ENCODE results near the gene HMGXB4. TPM values are rescaled to one million over a fixed set of nuclear protein-coding genes. Genes with fewer than 3 reads are reported as not detected.

The HMGXB4 gene
- polyA plus RNA-seq, 1 experiment: 15.1 TPM

- CTCF ChIA-PET: no interaction called here
- POLR2A ChIA-PET: no interaction called here
- TF ChIP-seq CTCF (IDR thresholded peaks at IDR 0.05; ENCODE audit: insufficient read depth, low read depth, low read length): no peak
- Histone ChIP-seq H3K27me3 (ENCODE audit: control insufficient read depth, insufficient read depth, low read length) (peaks cover 2% of the 10 kb centered on the region; the same call in 1 of the 2 replicates), H3K36me3 (ENCODE audit: control insufficient read depth, insufficient read depth, low read length) (no peaks in the 10 kb centered on the region), H3K4me3 (ENCODE audit: low read depth, low read length) (no peak overlapping the region)
- DNase-seq (ENCODE audit: low read depth): no peak
Observed at GRCh38 chr22:35253946-35254345, 3.3 kb upstream of the HMGXB4 start.

- no peak for TF ChIP-seq CTCF (IDR thresholded peaks at IDR 0.05; ENCODE audit: insufficient read depth, low read depth, low read length)
- H3K27me3 ChIP-seq (ENCODE audit: control insufficient read depth, insufficient read depth, low read length): no peaks in the 10 kb centered on the region
- ChIA-PET CTCF (interaction anchor here (0.7 to 1.4 kb wide), 3 partner anchors 15 to 108 kb away, joined by 3 to 5 read pairs (median 4); no protein-coding TSS in a partner anchor), POLR2A (no interaction called here)
- H3K4me3 ChIP-seq (ENCODE audit: low read depth, low read length): peak overlapping the region; percentile 71
- DNase-seq (ENCODE audit: low read depth): no peak
- no peaks in the 10 kb centered on the region for H3K36me3 ChIP-seq (ENCODE audit: control insufficient read depth, insufficient read depth, low read length)
Observed at GRCh38 chr22:35257002-35257320, 332 bp upstream of the HMGXB4 start.

DNA sequence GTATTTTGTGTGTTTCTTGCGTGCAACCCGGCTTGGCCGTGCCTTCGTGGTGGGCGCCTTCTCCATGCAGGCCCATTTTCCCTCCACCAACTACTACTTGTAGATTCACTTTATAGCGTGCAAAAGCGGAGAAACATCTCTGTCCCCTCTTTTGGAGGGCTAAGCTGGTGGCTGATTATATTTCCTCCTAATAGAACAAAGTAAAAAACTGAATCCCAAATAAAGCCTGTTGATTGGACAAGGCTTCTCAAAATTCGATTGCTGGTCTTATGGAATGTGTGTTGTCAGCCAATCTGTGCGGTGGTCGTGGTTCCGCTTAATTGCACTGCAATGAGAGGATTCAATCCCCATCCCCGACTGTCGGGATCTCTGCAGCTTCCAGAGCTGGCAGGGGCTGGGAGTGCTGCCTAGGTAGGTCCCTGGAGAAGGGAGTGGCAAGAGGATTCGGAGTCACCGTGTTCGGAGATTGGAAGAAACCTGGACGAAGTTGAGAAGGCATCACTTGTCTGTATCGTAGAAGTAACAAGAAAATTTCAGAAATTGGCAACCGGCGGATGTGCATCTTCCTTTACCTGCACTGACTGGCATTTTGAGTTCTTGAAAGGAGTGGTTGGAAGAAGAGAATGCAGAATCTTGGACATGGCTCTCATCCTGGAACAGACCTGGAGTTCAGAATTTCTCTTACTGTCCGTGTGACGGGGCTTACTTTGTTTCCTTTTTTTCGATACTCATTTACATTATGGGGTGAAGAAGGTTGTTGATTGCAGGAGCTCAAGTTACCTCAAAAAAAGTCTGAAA lies 1.1 kb downstream of the HMGXB4 start:
- DNase-seq (ENCODE audit: low read depth): no peak
- POLR2A ChIA-PET: no interaction called here
- CTCF ChIA-PET: interaction anchor here (0.6 to 0.7 kb wide), 2 partner anchors 19 to 72 kb away, joined by 3 read pairs; no protein-coding TSS in a partner anchor

DNA sequence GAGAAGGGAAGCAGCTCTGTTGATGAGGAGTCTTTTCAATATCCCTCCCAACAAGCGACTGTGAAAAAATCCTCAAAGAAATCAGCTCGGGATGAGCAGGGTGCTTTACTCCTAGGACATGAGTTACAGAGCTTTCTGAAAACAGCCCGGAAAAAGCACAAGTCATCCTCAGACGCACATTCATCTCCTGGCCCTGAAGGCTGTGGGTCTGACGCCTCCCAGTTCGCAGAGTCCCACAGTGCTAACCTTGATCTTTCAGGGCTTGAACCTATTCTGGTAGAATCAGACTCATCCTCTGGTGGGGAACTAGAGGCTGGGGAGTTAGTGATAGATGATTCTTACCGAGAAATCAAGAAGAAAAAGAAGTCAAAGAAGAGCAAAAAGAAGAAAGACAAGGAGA lies 7.7 kb downstream of the HMGXB4 start:
- no peak for DNase-seq (ENCODE audit: low read depth)
- ChIA-PET CTCF (interaction anchor here (1.1 kb wide), 1 partner anchor 9 kb away, joined by 3 read pairs; no protein-coding TSS in a partner anchor), POLR2A (no interaction called here)
- no peak for TF ChIP-seq CTCF (IDR thresholded peaks at IDR 0.05; ENCODE audit: insufficient read depth, low read depth, low read length)
- Histone ChIP-seq H3K36me3 (ENCODE audit: control insufficient read depth, insufficient read depth, low read length) (peaks cover 12% of the 10 kb centered on the region), H3K27me3 (ENCODE audit: control insufficient read depth, insufficient read depth, low read length) (no peaks in the 10 kb centered on the region), H3K4me3 (ENCODE audit: low read depth, low read length) (no peak overlapping the region)

More for the DNA sequence above, 1.1 kb downstream of the HMGXB4 start:
- Histone ChIP-seq H3K36me3 (ENCODE audit: control insufficient read depth, insufficient read depth, low read length) (no peaks in the 10 kb centered on the region), H3K4me3 (ENCODE audit: low read depth, low read length) (peak overlapping the region; percentile 71), H3K27me3 (ENCODE audit: control insufficient read depth, insufficient read depth, low read length) (no peaks in the 10 kb centered on the region)
- no peak for TF ChIP-seq CTCF (IDR thresholded peaks at IDR 0.05; ENCODE audit: insufficient read depth, low read depth, low read length)

DNA sequence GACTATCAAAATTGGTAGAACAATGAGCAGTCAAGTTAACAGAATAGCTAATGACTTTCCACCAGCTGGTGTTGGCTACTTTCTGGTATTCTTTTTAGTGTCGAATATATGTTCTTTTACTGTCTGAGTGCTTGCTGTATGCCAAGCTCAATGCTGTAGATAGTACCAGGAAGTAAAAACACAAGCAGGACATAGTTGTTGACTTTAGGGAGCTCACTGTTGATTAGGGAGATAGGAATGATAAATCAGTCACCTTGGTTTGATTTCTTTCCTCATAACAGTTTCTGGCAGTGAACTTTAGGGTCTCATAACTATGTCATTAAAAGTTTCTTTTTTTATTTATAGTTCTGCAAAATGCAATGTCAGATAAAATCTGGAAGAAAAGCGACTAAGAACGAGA lies 9.0 kb downstream of the HMGXB4 start:
- POLR2A ChIA-PET: no interaction called here
- no peaks in the 10 kb centered on the region for H3K27me3 ChIP-seq (ENCODE audit: control insufficient read depth, insufficient read depth, low read length)
- CTCF ChIA-PET: interaction anchor here (0.6 to 0.8 kb wide), 2 partner anchors 10 to 116 kb away, joined by 3 read pairs; no protein-coding TSS in a partner anchor
- DNase-seq (ENCODE audit: low read depth): no peak
- no peak overlapping the region for H3K4me3 ChIP-seq (ENCODE audit: low read depth, low read length)
- H3K36me3 ChIP-seq (ENCODE audit: control insufficient read depth, insufficient read depth, low read length): peaks cover 12% of the 10 kb centered on the region
- no peak for TF ChIP-seq CTCF (IDR thresholded peaks at IDR 0.05; ENCODE audit: insufficient read depth, low read depth, low read length)
